ENCODE results near the gene SUGCT.

DNA sequence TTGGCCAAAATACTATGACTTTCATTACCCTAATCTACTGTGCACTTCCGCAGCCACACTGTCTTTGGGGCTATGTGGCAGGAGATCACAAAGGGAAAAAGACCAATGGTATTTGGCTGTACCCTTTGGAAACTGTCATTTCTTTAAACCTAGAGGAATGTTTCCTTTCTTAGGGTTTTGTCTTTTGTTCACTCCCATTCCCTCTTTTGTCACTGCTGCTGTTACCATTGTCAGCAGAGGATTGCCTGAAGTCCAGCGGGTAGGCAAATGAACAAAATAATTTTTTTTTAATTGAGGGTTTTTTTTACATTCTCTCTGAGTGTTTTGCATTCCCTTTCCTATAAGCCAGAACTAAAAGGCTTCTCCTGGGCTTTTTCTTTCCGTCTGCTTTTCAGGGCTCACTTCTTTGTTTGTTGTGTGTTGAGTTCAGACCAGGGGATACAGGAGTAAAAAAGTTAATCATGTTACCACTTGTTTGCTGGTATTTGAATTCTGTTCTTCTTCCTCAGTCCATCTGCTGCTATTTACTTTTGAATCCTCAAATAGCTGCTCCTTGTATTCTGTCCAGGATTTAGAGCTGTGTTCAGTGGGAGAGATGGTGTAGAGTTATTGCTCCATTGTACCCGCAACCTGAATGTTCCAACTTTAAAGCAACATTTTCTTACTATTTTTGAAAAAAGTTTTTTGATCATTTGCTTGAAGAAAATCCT, 374.6 kb downstream of the SUGCT start:
- no peak for TF ChIP-seq NRF1 (IDR thresholded peaks at IDR 0.05; ENCODE audit: low read depth, low read length)
- no peak for TF ChIP-seq FOSL1 (IDR thresholded peaks at IDR 0.05; ENCODE audit: insufficient read depth, low read depth, low read length)
- TF ChIP-seq RFX5 (IDR thresholded peaks at IDR 0.05; ENCODE audit: borderline replicate concordance, low read depth, low read length), result no peak
- TF ChIP-seq BACH1 (IDR thresholded peaks at IDR 0.05; ENCODE audit: low read length), result no peak
- TF ChIP-seq, protein P1, sequence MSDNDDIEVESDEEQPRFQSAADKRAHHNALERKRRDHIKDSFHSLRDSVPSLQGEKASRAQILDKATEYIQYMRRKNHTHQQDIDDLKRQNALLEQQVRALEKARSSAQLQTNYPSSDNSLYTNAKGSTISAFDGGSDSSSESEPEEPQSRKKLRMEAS (IDR thresholded peaks at IDR 0.05), result no peak
- TF ChIP-seq MAFK (IDR thresholded peaks at IDR 0.05; ENCODE audit: low read depth, low read length), result no peak
- TF ChIP-seq, protein P2, sequence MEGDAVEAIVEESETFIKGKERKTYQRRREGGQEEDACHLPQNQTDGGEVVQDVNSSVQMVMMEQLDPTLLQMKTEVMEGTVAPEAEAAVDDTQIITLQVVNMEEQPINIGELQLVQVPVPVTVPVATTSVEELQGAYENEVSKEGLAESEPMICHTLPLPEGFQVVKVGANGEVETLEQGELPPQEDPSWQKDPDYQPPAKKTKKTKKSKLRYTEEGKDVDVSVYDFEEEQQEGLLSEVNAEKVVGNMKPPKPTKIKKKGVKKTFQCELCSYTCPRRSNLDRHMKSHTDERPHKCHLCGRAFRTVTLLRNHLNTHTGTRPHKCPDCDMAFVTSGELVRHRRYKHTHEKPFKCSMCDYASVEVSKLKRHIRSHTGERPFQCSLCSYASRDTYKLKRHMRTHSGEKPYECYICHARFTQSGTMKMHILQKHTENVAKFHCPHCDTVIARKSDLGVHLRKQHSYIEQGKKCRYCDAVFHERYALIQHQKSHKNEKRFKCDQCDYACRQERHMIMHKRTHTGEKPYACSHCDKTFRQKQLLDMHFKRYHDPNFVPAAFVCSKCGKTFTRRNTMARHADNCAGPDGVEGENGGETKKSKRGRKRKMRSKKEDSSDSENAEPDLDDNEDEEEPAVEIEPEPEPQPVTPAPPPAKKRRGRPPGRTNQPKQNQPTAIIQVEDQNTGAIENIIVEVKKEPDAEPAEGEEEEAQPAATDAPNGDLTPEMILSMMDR (IDR thresholded peaks at IDR 0.05; ENCODE audit: control extremely low read depth in 1 of 3, insufficient read depth in 1 of 3, low read depth in 1 of 3, low read length in 3 of 3), result no peak
- no peak for TF ChIP-seq KDM1A (IDR thresholded peaks at IDR 0.05; ENCODE audit: borderline replicate concordance, low read length)
